ENCODE results near the gene SSTR5.
"Not testable (repeated sequence)": the region's sequence is repeated elsewhere in the genome, so short reads cannot be mapped to it uniquely, and the experiment has no call there.

The SSTR5 gene

DNA sequence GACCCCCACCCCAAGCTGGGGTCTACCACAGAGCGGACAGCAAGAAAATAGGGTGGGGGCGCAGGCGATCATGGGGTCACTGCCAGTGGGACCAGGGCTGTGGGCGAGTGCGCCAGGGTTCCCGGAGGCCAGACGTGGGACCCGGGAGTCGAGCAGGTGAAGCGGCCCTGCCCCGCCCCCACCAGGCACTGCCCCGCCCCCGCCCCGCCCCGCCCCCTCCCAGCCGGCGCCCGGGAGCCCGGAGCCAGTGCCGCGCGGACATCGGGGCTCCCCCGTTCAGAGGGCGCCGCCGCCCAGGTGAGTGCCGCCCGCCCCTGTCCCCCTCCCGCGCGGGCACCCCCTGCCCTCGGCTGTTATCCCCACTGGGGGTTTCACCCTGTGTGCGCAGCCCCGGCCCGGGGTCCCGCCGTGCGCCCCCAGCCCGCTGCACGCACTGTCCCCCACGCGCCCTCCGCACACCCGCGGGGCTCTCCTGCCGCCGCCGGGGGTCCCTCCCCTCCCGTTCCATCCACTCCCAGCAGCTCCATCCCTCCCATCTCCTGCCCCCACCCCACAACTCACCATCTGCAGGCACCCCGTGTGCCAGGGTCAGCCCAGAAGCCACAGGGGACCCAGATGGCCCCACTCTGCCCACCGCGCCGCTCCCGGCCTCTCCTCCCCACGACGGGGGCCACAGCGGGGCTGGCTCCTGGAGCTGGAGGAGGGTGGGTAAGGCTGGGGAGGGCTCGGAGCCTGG is at the start of gene SSTR5:
Gene SSTR5, plus strand, starts transcription at position 222 of the 736 bp plus-strand sequence. CDS start 6,122 bp downstream, outside the sequence.
- DNase-seq (ENCODE audit: low spot score): no peak

DNA sequence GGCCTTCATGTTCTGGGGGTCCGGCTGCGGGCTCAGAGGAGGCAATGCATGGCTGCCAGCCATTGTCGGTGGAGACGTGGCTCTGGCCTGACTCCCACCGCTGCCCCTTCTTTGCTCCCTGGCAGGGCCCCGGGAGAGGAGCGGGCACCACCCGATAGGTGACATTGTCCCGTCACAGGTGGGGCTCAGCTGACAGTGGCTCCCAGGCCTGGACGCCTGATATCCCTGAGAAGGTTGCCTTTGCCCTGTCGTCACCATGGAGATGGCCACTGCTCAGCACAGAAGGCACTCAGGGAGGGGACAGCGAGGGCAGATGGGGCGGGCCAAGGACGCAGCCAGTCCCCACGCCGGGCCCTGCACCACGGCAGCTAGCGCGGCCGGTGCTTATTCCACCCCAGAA is 48.4 kb upstream of the SSTR5 start:
- DNase-seq (ENCODE audit: low spot score): no peak

DNA sequence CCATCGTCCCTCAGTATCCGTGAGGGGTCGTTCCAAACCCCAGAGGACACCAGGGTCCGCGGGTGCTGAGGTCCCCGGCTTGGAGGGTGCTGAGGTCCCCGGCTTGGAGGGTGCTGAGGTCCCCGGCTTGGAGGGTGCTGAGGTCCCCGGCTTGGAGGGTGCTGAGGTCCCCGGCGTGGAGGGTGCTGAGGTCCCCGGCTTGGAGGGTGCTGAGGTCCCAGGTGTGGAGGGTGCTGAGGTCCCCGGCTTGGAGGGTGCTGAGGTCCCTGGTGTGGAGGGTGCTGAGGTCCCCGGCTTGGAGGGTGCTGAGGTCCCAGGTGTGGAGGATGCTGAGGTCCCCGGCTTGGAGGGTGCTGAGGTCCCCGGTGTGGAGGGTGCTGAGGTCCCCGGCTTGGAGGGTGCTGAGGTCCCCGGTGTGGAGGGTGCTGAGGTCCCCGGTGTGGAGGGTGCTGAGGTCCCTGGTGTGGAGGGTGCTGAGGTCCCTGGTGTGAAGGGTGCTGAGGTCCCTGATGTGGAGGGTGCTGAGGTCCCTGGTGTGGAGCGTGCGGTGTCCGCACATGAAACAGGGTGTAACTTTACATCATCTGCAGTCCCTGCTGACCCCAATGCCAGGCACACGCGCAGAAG is 47.3 kb upstream of the SSTR5 start:
- DNase-seq (ENCODE audit: low spot score): not testable (repeated sequence)

DNA sequence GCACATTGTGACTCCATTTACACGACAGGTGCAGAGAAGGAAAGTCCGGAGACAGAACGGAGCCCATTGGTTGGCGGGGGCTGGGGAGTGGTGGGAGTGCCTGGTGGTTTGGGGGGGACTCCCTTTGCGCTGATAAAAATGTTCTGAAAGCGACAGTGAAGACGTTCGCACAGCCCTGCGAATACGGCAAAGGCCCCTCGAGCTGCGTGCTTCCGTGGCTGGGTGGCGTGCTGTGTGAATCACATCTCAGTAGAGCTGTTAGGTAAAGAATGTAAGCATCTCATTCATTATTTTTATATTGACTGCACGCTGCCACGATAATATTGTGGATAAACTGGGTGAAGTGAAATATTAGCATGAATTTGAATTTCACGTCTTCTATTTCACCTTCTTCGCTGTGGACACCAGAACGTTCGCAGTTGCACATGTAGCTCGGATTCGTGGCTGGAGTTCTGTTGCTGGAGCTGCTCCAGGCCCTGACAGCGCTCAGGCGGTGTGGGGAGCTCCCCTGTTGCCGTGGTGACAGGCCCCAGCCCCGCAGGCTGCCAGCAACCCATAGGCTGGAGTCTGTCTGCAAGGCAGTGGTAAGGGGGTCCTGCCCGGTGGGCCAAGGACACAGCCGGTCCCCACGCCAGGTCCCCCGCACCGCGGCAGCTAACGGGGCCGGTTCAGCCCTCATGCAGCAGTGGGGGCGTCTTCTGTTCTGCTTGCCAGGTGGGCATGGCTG is 46.3 kb upstream of the SSTR5 start:
- DNase-seq (ENCODE audit: low spot score): peak; percentile 90

DNA sequence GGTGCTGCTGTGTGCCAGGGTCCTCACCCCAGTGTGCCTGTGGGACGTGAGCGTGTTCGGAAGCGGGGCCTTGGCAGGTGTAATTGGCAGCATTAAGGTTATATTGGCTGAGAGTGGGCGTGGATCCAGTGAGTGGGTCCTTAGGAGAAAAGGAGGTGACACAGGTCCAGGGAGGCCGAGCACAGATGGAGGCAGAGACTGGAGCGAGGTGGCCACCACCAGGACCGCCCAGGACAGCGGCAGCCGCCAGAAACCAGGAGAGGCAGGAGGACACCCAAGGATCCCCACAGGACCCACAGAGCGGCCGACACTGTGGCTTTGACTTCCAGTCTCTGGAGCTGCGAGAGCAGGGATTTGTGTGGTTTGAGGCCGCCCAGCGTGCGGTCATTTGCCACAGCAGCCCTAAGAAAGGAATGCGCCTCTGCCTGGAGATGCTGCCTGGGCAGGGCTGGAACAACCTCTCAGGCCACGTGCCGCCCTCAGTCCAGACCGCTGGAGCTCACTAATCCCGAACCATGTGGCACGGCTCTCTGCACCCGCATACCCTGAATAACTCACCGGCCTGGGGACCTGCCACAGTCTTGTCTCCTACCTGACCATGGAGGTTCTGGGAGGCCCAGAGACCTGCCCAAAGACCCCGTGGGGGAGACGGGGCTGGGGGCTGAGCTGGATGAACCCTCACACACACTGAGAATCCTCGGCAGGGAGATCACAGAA is 45.6 kb upstream of the SSTR5 start:
- DNase-seq (ENCODE audit: low spot score): peak; percentile 52

DNA sequence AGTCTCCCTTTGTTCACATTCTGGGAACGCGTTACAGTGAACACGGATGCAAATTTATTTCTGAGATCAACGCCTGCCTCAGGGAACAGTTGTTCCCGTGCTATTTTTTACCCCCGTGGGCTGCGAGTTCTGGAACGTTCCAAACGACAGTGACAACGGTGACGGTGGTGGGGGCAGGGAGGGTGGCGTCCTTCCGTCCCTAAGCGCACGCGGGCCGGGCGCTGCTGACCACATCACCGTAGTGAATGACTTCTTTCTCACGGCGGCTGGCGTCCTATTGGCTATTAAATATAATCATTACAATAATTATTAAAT is 45.1 kb upstream of the SSTR5 start:
- DNase-seq (ENCODE audit: low spot score): peak; percentile 48

DNA sequence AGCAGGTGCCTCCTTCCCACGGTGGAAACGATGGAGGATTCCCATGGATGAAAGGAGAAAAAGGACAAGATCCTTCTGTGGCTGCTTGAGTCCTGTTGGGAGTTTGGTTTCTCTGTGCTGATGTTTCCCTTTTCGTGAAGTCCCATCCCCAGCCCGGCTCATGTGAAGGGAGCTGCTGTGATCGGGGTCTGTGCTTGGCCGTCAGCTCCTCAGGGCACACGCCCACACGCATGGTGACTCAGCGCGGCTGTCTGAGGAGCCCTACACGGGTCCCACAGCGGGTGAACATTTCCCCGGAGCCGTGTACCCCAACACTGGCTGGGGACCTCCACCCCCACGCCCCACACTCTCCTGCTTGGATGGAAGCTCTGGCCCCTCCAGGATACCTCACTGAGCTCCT is 44.5 kb upstream of the SSTR5 start:
- no peak for DNase-seq (ENCODE audit: low spot score)

DNA sequence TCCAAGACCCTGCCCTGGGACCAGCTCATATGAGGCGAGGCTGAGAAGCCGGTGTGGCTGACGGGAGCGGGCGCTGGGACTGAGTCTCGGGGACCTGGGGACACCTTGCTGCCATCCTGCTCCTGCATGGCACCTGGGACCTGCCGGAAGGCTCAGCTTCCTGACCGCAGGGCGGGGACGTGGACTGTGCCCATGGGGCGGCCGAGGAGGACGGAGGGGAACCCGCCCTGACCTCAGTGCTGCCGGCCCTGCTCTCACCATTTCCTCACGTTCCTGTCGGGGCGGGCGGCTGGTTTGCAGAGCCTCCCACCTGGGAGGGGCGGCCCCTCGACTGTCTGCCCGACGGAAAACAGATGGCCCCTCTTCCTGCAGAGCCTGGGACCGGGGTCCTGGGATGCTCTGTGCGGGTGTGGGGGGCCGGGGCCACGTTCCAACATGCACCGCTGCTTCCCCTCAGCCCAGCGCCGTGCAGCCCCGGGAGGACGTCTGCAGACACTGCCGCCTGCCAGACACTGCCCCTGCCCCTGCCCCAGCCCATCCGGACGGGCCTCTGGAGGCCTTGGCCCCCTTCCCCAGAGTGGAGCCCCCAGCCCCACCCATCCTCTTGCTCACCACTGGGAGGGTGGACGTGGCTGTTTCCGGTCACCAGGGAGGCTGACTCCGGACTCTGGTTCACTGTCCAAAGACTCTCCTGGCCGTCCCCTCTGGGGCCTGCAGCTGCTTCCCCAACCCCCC is 43.9 kb upstream of the SSTR5 start:
- no peak for DNase-seq (ENCODE audit: low spot score)

DNA sequence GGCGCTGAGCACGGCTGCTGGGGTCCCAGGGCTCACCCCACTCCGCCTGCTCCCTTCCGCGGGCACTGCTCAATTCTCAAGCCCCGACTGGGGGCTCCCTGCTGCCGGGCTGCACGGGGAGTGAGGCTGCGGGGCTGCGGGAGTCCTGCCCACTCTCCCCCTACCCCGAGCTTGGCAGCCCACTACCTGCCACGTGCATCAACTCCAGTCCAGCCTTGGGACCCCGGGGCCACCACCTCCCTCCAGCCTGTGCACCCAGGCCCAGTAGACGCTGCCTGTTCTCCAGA is 43.3 kb upstream of the SSTR5 start:
- DNase-seq (ENCODE audit: low spot score): no peak

DNA sequence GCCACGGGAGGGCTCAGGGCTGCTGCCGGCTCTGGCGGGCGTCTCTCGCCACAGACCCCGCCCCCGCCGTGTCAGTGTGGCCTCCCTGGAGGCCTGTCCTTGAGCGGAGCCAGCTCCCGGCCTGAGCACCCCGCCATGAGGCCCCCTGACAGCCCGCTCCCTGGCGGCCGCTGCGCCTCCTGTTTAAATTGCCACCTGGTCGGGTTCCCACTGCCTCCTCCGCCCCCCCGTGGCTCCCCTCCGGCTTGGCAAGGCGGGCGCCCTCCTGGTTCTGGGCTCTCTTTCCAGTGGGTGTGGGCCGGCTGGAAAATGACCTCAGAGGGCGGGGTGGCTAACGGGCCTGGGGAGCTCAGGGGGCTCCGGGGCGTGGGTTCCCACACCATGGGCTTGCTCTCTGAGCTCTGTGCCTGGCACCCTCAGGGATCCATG is 42.1 kb upstream of the SSTR5 start:
- DNase-seq (ENCODE audit: low spot score): no peak

DNA sequence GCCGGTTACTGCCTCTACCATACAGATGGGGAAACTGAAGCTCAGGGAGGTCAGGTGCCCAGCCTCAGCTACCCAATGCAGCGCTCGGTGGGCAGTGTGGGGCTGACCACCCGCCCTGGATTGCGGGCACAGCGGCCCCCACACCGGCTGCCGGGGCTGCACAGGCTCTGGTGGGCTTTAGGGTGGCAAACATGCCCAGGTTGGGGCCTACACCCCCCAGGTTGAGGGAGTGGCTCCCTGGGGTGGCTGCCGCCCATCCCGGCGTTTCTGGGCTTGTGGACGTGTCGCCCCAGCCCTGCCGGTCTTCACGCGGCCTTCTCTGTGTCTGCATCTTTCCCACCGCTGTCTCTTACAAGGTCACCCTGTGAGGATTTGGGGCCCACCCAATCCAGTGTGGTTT is 40.9 kb upstream of the SSTR5 start:
- DNase-seq (ENCODE audit: low spot score): no peak

DNA sequence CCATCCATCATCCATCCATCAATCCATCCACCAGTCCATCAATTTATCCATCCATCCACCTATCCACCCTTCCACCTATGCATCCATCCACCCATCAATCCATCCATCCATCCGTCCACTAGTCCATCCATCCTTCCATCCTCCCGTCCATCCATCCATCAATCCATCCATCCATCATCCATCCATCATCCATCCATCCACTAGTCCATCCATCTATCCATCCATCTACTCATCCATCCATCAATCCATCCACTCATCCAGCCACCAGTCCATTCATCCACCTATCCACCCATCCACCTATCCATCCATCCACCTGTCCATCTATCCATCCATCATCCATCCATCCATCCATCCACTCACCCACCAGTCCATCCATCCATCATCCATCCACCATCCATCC is 39.9 kb upstream of the SSTR5 start:
- no peak for DNase-seq (ENCODE audit: low spot score)

DNA sequence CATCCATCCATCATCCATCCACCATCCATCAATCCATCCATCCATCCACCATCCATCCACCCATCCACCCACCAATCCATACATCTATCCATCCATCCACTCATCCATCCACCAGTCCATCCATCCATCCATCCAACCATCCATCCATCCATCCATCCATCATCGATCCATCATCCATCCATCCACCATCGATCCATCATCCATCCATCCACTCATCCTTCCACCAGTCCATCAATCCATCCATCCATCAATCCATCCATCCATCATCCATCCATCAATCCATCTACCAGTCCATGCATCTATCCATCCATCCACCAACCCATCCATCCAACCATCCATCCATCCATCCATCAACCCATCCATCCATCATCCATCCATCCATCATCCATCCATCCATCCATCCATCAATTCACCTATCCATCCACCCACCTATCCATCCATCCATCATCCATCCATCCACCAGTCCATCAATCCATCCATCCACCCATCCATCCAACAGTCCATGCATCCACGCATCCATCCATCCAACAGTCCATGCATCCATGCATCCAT is 39.3 kb upstream of the SSTR5 start:
- no peak for DNase-seq (ENCODE audit: low spot score)

DNA sequence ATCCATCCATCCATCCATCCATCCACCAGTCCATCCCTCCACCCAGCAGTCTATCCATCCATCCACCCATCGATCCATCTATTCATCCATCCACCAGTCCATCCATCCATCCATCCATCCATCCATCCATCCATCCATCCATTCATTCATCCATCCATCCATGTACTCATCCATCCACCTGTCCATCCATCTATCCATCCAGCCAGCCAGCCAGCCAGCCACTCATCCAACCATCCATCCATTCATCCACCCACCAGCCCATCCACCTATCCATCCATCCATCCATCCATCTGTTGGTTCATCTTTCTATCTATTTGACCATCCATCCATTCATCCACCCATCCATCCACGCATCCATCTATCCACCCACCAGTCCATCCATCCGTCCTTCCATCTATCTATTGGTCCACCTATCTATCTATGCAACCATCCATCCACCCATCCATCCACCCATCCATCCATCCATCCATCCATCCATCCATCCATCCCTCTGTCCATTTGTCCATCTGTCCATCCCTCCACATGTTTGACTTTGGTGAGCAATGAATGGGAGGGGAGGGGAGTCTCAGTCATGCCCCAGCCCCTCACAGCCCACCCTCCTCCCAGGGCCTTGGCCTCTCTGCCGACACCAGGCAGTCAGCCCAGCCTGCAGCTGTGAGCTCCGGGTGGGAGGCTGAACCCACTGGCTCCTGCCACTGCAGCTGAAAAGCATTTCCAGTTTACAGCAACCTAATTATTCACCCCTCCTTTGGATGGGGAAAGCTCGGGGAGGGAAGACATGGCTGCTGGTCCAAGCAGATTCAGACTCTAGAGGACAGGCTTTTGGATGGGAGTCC is 38.1 kb upstream of the SSTR5 start:
- peak; percentile 81 for DNase-seq (ENCODE audit: low spot score)

DNA sequence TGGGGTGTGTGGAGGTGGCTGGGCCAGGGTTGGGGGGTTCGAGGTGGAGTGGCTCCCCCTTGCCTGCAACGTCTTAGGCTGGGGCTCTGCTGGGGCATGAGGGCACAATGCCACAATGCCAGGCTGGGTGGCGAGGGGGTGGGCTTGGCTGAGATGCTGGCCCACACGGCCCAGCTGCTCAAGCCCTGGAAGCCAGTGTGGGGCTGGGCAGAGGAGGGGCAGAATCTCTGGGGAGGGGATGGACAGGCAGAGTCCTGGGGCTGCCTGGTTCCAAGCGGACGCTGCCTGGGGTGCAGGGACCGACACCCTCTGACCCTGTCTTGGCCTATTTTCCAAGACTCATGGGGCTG is 37.5 kb upstream of the SSTR5 start:
- DNase-seq (ENCODE audit: low spot score): peak; percentile 88

DNA sequence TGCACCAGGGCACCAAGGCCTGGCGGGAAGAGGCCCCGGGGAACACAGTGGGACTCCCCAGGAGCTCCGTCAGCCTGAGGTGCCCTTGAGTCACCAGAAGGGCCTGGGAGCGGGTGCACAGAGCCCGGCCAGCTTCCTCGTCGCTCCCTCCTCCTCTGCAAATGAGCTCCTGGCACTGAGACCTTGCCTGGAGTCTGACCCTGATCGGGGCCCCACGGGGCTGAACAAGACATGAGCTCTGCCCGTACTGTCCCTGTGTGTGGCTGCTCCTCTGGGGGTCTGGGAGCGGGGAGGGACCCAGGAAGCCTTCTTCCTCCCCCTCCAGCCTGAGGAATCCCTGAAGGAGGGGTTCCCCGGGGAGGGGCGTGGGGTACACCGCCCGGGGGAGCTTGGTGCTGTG is 36.4 kb upstream of the SSTR5 start:
- no peak for DNase-seq (ENCODE audit: low spot score)

DNA sequence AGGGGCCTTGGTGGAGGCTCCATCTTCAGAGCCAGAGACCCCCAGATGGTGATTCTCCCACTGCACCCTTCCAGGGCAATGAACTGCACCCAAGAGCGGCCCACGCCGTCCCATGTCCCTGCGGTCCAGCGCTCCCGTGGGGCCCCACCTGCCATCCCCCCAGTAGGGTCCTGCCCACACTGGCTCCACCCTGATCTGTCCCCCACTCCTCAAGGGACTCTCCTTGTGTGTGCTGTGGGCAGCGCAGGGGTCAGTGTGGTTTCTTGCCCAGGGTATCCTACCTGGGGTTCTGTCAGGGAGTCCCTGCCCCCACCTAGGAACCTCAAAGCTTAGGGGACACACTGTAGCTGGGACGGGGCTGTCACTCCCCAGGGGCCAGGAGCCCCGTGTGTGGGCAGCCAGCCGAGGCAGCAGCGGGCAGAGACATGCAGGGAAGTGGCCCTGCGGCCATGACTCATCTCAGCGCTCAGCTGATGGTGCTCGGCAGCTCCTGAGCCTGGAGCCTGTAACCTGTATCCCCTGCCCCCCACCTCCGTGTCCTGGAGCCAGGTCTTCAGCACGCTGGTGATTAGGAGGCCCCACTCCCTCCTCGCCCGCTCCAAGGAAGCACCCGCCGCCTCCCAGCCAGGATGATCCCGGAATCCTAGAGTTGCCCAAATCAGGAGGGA is 35.7 kb upstream of the SSTR5 start:
- no peak for DNase-seq (ENCODE audit: low spot score)

DNA sequence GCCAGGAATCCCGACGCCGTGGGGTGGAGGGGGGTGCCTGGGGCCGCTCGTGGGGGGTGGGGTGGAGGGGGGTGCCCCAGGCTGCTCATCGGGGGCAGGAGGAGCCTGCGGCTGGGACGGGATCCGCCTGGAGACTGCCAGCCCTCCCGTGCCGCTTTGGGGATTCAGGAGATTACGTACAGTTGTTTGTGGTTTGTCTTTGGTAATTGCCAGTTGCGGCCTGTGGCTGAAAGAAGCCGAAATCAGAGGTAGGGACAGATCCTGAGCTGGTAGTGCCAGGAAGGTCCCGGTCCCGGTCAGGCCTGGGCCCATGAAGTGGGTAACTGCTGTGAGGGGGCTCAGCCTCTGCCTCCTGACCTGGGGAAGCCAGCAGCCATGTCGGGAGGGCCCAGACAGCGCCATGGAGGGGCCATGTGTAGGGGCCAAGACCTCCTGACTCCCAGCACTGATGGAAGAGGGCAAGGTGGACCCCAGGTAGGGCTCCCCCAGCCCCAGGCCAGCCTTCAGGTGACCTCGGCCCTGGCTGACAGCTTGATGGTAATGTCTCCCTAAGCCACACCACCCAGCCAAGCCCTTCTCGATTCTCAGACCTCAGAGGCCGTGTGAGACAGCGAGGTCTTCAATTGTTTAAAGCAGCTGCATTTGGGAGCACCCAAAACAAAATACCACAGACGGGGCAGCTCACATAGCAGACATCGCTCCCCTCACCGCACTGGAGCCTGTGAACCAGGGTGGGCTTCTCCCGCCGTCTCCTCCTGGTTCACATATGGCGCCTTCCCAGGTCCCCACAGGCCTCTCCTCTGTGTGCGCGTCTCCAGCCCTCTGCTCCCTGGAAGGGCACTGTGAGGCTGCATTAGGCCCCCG is 34.9 kb upstream of the SSTR5 start:
- no peak for DNase-seq (ENCODE audit: low spot score)

DNA sequence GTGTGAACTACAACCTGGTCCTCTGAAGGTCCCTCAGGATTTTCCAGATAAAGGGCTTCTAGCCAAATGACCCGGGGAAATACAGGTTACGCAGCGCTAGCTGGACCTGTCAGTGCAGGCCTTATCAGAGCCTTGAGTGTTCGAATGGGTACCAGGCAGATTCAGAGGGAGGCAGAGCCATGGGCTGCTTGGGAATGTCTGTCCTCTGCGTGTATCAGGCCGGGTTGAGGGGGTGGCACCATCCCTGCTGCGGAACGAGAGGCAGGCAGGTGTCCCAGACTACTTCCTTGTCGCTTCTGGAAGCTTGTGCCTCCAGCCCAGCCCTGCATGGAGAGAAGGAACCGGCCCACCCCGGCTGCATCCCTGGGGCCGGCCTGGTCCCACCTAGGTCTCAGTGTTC is 33.6 kb upstream of the SSTR5 start:
- no peak for DNase-seq (ENCODE audit: low spot score)

DNA sequence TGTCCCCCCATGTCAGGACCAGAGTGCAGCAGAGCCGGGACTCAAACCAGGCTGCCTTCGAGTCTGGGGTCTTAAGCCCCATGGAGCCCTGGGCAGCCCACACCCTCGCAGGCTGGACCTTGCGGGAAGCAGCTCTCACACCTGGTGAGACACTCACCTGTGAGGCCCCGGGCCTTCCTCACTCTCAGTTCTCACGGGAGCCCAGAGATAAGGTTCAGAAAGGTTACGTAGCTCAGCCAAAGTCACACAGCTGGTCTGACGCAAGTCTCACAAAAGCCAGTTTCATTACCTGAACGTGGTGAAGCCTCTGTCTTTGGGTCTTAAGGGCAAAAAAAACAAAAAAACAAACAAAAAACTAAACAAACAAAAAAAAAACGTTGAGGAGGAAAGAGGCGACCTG is 32.8 kb upstream of the SSTR5 start:
- DNase-seq (ENCODE audit: low spot score): no peak
